ENCODE results near the gene ZBTB9.

ZBTB9 gene

DNA sequence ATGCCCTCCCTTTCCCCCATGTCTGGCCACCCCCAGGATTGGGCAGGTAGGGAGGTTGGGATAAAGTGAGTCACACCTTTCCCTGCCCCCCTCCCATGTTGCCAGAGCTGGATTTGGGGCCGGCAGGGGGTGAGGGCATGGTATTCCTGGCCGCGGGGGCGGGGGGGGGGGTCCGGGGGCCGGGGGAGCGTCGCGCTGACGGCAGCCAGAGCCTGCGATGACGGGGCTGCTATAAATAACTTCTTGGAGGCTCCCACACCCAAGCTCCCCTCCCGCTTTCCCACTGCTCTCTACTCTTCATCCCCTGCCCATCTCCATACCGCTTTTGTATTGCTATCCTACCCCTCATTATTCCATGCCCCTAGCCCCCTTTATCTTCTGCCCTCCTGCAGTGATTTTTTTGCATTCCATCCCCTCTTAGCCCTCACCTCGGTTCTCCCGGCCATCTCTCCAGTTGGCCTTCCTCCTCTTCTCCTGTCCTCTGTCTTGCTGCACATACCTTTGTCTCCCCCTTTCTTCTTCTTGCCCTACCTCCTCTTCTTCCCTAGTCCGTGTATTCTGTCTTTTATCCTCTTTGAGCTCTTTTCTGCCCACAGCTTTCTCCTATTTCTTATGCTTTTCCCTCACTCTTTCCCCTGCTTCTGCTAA is 20.7 kb upstream of the ZBTB9 start:
- no peak for DNase-seq (ENCODE audit: low read depth)

DNA sequence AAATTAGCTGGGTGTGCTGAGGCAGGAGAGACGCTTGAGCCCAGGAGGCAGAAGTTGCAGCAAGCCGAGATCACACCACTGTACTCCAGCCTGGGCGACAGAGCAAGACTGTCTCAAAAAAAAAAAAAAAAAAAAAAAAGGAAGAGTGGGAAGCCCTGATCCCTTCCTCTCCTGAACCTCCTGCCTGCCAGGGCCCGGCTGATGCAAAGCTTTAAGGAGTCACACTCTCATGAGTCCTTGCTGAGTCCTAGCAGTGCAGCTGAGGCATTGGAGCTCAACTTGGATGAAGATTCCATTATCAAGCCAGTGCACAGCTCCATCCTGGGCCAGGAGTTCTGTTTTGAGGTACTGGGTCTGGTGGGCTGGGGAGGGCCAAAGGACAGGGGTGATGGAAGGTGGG is 19.4 kb upstream of the ZBTB9 start:
- no peak for DNase-seq (ENCODE audit: low read depth)

DNA sequence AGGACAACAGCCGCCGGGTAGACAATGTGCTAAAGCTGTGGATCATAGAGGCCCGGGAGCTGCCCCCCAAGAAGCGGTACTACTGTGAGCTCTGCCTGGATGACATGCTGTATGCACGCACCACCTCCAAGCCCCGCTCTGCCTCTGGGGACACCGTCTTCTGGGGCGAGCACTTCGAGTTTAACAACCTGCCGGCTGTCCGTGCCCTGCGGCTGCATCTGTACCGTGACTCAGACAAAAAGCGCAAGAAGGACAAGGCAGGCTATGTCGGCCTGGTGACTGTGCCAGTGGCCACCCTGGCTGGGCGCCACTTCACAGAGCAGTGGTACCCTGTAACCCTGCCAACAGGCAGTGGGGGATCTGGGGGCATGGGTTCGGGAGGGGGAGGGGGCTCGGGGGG is 16.7 kb upstream of the ZBTB9 start:
- DNase-seq (ENCODE audit: low read depth), result no peak

DNA sequence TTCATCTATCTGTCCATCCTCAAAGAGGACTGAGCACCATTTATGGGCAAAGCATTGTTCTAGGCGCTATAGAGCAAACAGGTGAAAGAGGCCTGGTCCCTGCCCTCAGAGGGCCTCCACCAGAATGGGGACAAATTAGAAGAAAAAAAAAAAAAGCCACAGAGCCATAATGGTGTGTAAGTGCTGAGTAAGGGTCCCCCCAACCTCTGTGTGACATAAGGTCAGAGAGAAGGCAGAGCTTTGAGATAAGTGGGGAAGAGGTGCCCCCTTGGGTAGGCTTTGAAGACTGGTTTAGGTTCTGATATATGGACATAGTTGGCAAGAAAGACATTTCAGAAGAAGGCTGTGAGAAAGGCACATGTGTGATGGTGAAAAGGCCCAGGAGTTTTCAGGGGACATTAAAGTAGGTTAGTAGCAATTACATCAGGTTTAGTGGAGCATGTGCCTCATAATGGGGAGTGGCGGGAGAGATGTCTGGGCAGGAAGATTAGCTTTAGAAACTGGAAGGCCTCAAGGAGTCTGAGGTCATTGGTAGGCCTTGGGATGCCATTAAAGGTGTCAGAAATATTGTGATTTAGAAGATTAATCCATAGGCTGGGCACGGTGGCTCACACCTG is 15.3 kb upstream of the ZBTB9 start:
- DNase-seq (ENCODE audit: low read depth), result no peak

DNA sequence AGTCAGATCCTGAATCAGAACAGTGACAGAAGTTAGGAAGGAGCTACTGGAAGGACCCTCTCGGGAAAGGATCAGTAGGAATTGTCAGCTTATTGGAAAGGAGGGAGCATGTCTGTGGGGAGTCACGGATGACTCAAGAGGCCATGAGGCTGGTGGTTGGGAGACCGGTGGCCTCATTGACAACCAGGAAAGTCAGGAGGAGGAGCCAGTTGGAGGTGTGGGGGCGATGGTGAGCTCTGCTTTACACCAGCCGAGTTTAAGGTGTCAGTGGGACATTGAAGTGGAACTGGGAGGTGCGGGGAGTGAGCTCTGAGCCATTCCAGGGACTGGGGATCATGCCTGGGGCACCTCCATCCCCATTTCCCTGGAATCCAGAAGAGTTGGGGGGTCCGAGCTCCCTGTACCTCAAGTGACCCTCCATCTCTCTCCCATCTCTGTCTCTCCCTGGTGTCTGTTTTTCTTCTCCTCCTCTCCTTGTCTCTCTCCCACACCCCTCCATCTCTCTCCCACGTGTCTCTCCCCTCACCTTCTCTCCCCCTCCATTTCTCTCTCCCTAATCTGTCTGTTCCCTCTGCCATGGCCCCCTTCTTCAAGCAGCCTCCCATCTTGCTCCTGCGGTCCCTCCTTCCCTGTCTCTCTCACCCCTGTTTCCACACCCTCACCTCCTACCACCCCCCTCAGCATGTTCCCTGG is 14.3 kb upstream of the ZBTB9 start:
- DNase-seq (ENCODE audit: low read depth), result no peak

DNA sequence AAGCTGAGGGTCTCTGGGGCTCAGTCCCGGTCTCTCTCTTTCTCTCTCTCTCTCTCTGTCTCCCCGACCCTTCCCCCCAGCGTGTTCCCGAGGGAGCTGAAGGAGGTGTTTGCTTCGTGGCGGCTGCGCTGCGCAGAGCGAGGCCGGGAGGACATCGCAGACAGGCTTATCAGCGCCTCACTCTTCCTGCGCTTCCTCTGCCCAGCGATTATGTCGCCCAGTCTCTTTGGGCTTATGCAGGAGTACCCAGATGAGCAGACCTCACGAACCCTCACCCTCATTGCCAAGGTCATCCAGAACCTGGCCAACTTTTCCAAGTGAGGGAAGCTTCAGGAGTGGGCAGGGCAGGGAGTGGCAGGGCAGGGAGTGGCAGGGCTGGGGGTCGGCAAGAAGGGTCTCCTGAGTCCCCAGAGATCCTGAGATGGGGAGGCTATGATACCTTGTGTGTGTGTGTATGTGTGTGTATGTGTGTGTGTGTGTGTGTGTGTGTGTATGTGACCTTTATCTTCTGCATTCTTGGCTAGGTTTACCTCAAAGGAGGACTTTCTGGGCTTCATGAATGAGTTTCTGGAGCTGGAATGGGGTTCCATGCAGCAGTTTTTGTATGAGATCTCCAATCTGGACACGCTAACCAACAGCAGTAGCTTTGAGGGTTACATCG is 13.6 kb upstream of the ZBTB9 start:
- no peak for DNase-seq (ENCODE audit: low read depth)

DNA sequence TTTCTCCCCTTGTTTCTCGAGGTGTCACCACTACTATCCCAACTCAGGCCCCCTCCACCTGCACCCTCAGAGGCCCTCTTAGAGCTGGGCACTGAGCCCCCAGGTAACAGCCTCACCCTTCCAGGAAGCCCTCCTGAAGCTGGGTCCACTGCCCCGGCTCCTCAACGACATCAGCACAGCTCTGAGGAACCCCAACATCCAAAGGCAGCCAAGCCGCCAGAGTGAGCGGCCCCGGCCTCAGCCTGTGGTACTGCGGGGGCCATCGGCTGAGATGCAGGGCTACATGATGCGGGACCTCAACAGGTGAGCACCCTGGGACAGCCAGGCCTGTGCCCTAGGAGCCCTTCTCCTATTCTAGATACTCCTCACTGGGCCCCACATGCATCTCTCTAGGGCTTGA is 12.9 kb upstream of the ZBTB9 start:
- DNase-seq (ENCODE audit: low read depth), result no peak

DNA sequence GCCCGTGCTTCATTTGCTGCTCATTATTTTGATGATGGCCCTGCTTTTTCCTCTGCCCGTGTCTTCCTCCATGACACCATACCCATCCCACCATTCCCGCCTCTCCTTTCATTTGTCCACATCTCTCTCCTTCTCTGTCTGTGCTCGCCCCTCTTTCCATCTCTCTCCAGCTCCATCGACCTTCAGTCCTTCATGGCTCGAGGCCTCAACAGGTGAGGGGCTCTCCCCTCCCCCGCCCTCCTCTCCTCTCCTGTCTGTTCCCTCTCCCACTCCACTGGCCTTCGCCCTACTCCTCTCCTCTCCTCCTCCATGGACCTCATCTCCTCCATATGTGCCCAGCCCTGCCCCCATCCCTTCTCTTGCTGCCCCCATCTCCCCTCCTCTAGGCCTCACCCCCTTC is 12.1 kb upstream of the ZBTB9 start:
- no peak for DNase-seq (ENCODE audit: low read depth)

DNA sequence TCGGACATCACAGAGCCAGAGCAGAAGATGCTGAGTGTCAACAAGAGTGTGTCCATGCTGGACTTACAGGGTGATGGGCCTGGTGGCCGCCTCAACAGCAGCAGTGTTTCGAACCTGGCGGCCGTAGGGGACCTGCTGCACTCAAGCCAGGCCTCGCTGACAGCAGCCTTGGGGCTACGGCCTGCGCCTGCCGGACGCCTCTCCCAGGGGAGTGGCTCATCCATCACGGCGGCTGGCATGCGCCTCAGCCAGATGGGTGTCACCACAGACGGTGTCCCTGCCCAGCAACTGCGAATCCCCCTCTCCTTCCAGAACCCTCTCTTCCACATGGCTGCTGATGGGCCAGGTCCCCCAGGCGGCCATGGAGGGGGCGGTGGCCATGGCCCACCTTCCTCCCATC is 11.4 kb upstream of the ZBTB9 start:
- DNase-seq (ENCODE audit: low read depth), result no peak

DNA sequence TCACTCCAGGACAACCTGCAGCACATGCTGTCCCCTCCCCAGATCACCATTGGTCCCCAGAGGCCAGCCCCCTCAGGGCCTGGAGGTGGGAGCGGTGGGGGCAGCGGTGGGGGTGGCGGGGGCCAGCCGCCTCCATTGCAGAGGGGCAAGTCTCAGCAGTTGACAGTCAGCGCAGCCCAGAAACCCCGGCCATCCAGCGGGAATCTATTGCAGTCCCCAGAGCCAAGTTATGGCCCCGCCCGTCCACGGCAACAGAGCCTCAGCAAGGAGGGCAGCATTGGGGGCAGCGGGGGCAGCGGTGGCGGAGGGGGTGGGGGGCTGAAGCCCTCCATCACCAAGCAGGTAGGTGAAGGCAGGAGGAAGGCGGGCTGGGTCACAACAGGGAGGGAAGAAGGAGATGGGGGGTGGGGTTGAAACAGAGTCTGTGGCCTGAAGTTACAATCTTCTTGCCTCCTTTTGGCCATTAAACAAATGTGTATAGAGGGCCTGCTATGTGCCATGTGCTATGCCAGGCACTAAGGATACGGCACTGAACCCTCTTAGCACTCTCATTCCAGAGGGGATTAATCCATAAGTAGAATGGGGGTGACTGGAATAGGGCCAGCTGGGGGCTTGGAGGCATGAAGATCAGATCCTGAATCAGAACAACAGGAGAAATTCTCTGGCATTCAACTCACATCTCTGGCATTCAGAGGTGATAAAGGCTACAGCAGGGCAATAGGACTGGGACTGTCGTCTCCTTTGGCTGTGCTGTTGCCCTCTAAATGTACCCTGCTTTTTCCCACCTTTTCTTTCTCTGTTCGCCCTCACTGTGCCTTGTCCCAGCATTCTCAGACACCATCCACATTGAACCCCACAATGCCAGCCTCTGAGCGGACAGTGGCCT is 10.5 kb upstream of the ZBTB9 start:
- no peak for DNase-seq (ENCODE audit: low read depth)

DNA sequence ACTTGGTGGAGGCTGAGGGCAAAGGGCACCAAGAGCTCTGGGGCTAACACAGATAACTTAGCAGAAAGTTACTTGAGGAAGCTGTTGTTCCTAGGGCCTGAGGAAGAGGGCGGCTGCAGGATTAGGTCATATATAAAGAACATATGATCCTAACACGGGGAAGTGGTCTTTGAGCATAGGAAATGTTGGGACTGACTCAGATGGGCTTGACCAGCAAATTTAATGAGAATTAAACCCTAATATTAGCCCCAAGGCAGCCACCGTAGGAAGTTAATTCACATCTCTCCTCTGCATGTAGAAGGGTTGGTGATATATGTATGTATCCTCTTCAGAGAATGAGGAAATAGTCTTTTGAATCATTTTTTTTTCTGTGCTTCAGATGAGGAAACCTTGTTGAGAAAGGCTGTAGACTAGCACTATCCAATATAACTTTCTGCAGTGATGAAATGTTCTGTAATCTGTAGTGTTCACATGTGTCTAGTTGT is 9.2 kb upstream of the ZBTB9 start:
- DNase-seq (ENCODE audit: low read depth), result no peak

DNA sequence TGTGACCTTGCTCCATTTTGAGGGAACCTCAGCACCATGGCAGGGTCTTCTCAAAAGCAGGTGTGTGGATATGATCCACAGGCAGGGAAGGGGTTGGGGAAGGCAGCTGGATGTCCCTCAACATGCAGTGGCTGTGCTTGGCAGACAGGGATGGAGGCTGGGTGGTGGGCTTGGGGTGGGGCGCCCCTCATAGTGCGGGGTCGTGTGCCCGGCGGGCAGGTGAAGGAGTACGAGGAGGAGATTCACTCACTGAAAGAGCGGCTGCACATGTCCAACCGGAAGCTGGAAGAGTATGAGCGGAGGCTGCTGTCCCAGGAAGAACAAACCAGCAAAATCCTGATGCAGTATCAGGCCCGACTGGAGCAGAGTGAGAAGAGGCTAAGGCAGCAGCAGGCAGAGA is 8.0 kb upstream of the ZBTB9 start:
- no peak for DNase-seq (ENCODE audit: low read depth)

DNA sequence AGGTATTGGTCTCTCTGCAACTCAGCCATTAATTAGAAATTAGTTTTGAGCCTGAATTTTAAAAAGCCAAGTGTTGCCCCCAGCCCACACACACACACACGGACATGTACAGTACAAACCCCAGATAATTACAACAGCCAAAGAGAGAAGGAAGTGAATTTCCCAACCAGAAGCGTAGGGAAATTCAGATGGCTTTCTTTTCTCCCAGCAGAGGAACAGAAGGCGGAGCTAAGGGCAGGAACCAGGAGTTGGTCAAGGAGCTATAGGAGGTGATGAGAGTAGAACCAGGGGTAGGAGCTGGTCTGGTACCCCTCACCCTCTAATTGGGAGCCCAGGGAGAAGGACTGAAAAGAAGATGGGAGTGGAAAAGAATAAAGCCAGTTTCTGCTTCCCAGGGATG is 3.9 kb upstream of the ZBTB9 start:
- DNase-seq (ENCODE audit: low read depth), result no peak

DNA sequence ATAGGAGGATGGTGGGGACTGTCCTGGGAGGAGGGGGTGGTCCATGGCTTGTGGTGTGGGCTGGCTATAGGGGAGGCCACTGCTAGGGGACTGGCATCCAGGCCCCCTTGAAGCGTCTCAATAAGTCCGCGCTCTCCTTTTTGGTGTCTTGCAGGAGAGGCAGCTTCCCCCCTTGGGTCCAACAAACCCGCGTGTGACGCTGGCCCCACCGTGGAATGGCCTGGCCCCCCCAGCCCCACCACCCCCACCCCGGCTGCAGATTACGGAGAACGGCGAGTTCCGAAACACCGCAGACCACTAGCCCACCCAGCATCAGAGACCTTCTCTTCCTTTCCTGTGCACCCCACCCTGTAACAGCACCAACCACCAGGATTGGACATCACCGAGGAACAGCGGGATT is 2.8 kb upstream of the ZBTB9 start:
- no peak for DNase-seq (ENCODE audit: low read depth)

DNA sequence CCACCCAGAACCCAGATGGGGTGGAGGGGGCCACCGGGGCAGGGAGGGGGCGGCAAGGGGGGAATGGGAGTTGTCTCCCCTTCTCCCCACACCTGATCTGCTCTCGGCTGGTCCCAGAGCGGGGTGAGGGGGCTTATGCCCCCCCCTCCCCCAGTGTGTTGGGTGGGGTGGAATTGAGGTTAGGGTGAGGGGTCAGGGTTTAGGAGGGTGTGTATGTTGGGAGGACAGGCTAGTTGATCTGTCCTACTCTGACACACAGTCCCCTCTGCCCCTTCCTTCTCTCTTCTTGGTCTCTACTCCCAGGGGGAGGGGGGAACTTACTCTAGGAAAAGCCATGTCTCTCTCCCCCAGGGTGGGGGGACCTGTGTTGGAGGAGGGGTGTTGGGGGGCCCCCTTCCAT is 1.9 kb upstream of the ZBTB9 start:
- DNase-seq (ENCODE audit: low read depth), result no peak

DNA sequence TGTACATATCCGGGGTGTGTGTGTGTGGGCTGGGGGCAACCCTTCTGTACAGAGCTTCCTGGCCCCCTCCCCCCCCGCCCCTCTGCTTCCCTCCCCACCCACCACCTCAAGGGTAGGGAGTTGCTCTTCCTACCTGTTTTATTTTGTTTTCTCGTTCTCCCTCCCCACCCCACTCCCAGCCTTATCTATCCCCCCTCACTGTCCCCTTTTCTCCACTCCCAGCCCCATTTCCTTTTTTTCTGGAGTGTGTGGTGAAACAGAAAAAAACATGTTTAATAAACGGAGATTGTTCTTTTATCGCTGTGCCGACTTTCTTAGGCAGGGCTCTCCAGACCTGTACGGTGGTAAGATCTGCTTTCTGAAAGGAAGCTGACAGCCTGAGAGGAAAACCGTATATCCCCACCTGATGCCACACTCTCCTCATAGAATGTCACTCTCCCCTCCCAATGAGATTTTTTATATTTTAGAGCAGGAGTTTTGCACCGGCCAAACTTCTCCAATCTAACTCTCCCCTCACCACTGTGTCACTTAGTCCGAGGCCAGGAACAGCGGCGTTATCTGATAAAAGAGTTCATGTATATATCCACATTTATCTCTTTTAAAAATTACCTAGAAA is 875 bp upstream of the ZBTB9 start:
- DNase-seq (ENCODE audit: low read depth), result no peak

DNA sequence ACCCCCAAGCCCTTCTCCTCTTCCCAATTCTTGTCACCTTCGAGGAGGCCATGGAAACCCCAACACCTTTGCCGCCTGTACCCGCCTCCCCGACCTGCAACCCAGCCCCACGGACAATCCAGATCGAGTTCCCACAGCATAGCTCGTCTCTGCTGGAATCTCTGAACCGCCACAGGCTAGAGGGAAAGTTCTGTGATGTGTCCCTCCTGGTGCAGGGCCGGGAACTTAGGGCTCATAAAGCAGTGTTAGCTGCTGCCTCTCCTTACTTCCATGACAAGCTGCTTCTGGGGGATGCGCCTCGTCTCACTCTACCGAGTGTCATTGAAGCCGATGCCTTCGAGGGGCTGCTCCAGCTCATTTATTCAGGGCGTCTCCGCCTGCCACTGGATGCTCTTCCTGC is 675 bp downstream of the ZBTB9 start:
- no peak for DNase-seq (ENCODE audit: low read depth)

DNA sequence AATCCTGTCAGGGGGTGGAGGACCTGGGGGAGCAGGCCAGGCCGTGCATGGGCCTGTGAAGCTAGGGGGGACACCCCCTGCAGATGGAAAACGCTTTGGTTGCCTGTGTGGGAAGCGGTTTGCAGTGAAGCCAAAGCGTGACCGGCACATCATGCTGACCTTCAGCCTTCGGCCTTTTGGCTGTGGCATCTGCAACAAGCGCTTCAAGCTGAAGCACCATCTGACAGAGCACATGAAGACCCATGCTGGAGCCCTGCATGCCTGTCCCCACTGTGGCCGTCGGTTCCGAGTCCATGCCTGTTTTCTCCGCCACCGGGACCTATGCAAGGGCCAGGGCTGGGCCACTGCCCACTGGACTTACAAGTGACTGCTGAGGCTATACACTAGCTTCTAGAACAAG is 1.8 kb downstream of the ZBTB9 start:
- no peak for DNase-seq (ENCODE audit: low read depth)

DNA sequence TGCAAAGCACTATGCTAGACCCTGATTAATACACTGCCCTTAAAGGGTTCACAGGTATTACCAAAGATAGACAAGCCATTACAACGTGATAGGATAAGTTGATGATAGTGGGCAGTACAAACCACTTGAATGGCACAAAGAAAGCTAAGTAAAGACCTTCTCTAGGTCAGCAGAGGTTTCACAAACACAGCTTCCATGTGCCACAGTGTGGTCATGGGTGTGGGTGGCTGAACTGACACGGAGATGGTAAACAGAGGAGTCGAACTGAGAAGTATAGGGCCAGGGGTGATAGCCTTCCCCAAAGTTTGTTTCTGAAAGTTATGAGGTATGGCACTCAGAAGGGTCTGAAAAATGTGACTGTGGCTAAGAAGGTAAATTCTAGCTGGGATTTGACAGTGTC is 4.3 kb downstream of the ZBTB9 start:
- DNase-seq (ENCODE audit: low read depth), result no peak

DNA sequence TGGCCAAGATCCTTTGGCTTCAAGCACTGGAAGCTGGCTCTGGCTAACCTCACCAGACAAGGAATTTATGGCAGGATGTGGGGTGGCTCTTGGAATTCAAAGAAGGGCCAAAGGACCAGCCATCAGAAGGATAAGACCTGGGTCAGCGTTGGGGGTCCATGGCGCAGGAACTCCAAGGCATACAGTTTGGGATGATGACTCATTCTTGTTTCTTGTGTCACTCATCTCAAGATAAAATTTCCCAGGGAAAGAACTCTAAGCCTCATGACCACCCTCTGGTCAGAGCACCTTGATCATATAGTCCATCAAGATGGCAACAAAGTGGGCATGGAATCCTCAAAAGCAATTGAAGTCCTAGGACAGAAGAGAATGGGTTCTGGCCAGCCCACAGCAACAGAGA is 4.8 kb downstream of the ZBTB9 start:
- DNase-seq (ENCODE audit: low read depth), result no peak

DNA sequence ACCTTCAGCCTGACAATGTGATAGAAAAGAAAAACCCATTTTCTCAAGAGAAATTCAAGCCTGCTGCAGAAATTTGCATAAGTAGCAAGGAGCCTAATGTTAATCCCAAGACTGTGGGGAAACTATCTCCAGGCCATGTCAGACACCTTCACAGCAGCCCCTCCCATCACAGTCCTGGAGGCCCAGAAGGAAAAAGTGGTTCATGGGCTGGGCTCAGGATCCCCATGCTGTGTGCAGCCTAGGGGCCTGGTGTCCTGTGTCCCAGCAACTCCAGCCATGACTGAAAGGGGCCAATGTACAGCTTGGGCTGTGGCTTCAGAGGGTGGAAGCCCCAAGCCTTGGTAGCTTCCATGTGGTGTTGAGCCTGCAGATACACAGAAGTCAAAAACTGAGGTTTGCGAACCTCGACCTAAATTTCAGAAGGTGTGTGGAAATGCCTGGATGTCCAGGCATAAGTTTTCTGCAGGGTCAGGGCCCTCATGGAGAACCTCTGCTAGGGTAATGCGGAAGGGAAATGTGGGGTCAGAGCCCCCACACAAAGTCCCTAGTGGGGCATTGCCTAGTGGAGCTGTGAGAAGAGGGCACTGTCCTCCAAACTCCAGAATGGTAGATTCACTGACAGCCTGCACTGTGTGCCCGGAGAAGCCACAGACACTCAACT is 11.8 kb downstream of the ZBTB9 start:
- DNase-seq (ENCODE audit: low read depth), result no peak
